HG03460 (cell line): ENCODE results near the gene STK32C.
"Not testable (repeated sequence)": the region's sequence is repeated elsewhere in the genome, so short reads cannot be mapped to it uniquely, and the experiment has no call there.

Experiments
- ATAC-seq: cut with Tn5 transposase; IDR thresholded peaks from one replicate; pipeline ENCODE4 v1.9.1; 2021; ENCODE audit not compliant: unreplicated experiment

Gene STK32C

GRCh38 chr10:132160834-132161622 is 146.7 kb downstream of the STK32C start:
- ATAC-seq: not testable (repeated sequence)

GRCh38 chr10:132160231-132160630 is 147.5 kb downstream of the STK32C start:
- not testable (repeated sequence) for ATAC-seq

- not testable (repeated sequence) for ATAC-seq
Observed at GRCh38 chr10:132159302-132160230, 148.2 kb downstream of the STK32C start.

- ATAC-seq: no peak
Observed at GRCh38 chr10:132158823-132159222, 148.9 kb downstream of the STK32C start.

- ATAC-seq: no peak
Observed at GRCh38 chr10:132158122-132158741, 149.5 kb downstream of the STK32C start.
